Gastroesophageal sphincter (tissue), 4 donors: ENCODE measurements around the gene PNMA8B. TPM values are rescaled to one million over a fixed set of nuclear protein-coding genes. Genes with fewer than 3 reads are reported as not detected.
"Not testable (repeated sequence)": the region's sequence is repeated elsewhere in the genome, so short reads cannot be mapped to it uniquely, and the experiment has no call there.

Experiments
- ATAC-seq: fragments of 150-250 bp; one replicate; pipeline ENCODE4 v1.9.1; 2016; ENCODE audit warnings: mild to moderate bottlenecking, moderate library complexity
- H3K27ac ChIP-seq, 4 donors: fragments of 200-600 bp; sonication (generic) in 3 of 4; 1 replicate in 3 of 4; 2 replicates in 1 of 4; pipeline ENCODE4 v1.5.1; 2016 to 2019
- H3K27me3 ChIP-seq: fragments of 200-600 bp; sonication (generic); one replicate; pipeline ENCODE4 v1.5.1; 2019
- H3K36me3 ChIP-seq, 2 donors: fragments of 200-600 bp; sonication (generic); one replicate each; pipeline ENCODE4 v1.5.1; 2019; ENCODE audit warnings: control low read depth in 1 of 2
- H3K4me1 ChIP-seq, 3 donors: fragments of 200-600 bp; sonication (generic); 1 replicate in 2 of 3; 2 replicates in 1 of 3; pipeline ENCODE4 v1.5.1; 2016 to 2019; ENCODE audit warnings: control low read depth in 2 of 3
- H3K4me3 ChIP-seq, 2 donors: fragments of 200-600 bp; sonication (generic); one replicate each; pipeline ENCODE4 v1.5.1; 2019; ENCODE audit warnings: mild to moderate bottlenecking in 1 of 2, moderate library complexity in 1 of 2
- H3K9me3 ChIP-seq, 3 donors: fragments of 200-600 bp; sonication (generic); one replicate each; pipeline ENCODE4 v1.5.1; 2017 to 2019; ENCODE audit warnings: control low read depth in 2 of 3
- EP300 ChIP-seq: sonication (generic); formaldehyde crosslinking; IDR thresholded peaks from one replicate; pipeline ENCODE4 v1.6.1; 2017; ENCODE audit warnings: antibody characterized with exemption, mild to moderate bottlenecking
- POLR2A ChIP-seq, 2 donors: fragments of 450-650 bp; IDR thresholded peaks; one replicate each; pipeline ENCODE4 v1.6.1; 2017; ENCODE audit warnings: antibody characterized with exemption in 2 of 2, mild to moderate bottlenecking in 2 of 2, moderate library complexity in 1 of 2
- POLR2AphosphoS5 ChIP-seq: sonication (generic); formaldehyde crosslinking; IDR thresholded peaks from one replicate; pipeline ENCODE4 v1.6.1; 2017; ENCODE audit warnings: antibody characterized with exemption
- WGBS, 2 donors: methylation state at CpG; one replicate each; pipeline ENCODE4 v1.1.5; 2018; ENCODE audit warnings: low coverage in 1 of 2; 5-methylcytosine and 5-hydroxymethylcytosine counted together
- total RNA-seq, 4 donors: library from RNA; depleted of rRNA; stranded (reverse); fragments of >200 nt; gene quantifications; one replicate each; pipeline ENCODE4 v1.1.0, GENCODE V29; 2016
- TF ChIP-seq, protein P1 (sequence below), 4 experiments: fragments of 200-600 bp in 2 of 4; fragments of 450-650 bp in 2 of 4; sonication (generic) in 1 of 4; IDR thresholded peaks; one replicate each; pipeline ENCODE4 v1.5.1; 2017 to 2019; ENCODE audit warnings: antibody characterized with exemption in 4 of 4, mild to moderate bottlenecking in 2 of 4, moderate library complexity in 2 of 4

The PNMA8B gene
- total RNA-seq, 4 donors from 2014 or later: 1.2 to 3.4 (median 1.6) TPM

DNA sequence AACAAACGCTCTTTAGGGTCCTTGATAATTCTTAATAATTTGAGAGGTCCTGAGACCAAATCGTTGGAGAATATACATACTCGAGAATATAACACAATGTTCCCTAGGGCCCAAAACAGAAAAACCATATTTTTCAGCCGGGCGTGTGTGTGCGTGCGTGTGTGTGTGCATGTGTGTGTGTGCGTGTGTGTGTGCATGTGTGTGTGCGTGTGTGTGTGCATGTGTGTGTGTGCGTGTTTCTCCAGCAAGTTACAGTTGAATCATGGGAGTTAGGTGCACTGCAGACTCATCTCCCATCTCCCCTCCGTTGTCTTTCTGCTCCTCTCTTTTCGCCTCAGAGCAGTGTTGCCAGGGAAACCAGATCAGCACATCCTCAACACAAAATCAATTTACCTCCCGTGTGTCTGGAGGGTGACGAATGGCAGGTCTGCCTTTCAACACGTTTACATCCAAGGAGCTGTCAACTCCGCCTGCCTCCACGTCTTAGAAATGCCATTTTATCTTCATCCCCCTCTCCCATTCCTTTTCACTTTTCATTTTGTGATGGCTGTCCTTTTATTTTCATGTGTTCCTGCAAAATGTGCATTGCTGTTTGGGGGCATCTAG lies 8.3 kb upstream of the PNMA8B start:
- TF ChIP-seq, protein P1, sequence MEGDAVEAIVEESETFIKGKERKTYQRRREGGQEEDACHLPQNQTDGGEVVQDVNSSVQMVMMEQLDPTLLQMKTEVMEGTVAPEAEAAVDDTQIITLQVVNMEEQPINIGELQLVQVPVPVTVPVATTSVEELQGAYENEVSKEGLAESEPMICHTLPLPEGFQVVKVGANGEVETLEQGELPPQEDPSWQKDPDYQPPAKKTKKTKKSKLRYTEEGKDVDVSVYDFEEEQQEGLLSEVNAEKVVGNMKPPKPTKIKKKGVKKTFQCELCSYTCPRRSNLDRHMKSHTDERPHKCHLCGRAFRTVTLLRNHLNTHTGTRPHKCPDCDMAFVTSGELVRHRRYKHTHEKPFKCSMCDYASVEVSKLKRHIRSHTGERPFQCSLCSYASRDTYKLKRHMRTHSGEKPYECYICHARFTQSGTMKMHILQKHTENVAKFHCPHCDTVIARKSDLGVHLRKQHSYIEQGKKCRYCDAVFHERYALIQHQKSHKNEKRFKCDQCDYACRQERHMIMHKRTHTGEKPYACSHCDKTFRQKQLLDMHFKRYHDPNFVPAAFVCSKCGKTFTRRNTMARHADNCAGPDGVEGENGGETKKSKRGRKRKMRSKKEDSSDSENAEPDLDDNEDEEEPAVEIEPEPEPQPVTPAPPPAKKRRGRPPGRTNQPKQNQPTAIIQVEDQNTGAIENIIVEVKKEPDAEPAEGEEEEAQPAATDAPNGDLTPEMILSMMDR (IDR thresholded peaks at IDR 0.05): no peak
- TF ChIP-seq POLR2AphosphoS5 (no peak), EP300 (no peak), POLR2A (IDR thresholded peaks at IDR 0.05) (no peak)
- Histone ChIP-seq H3K4me1 (no peaks in the 10 kb centered on the region), H3K27me3 (no peaks in the 10 kb centered on the region), H3K9me3 (peaks cover 0 to 5% (median 0%) of the 10 kb centered on the region in 3 donors), H3K36me3 (no peaks in the 10 kb centered on the region), H3K4me3 (no peak overlapping the region), H3K27ac (no peak overlapping the region)
- WGBS, 2 donors: 65% methylated on average over 8 to 17 of the region's 17 CpGs
- ATAC-seq: no peak

DNA sequence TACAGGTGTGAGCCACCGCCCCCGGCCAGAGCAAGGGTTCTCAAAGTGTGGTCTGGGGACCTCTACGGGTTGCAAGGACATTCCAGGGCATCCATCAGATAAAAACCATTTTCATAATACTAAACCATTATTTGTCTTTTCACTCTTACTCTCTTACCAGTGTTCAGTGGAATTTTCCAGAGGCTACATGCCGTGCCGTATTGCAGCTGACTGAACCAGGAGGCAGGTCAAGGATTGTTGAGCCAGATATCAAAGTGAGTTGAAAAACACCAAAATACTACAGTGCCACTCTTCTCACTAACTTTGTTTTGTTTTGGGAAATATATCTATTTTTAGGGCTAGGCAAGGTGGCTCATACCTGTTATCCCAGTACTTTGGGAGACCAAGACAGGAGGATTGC lies 7.2 kb upstream of the PNMA8B start:
- 92 to 100% methylated on average over 2 to 4 of the region's 5 CpGs for WGBS, 2 donors
- H3K27me3 ChIP-seq: no peaks in the 10 kb centered on the region
- TF ChIP-seq POLR2AphosphoS5: no peak
- no peak for TF ChIP-seq EP300
- no peak for TF ChIP-seq POLR2A (IDR thresholded peaks at IDR 0.05)
- TF ChIP-seq, protein P1 (IDR thresholded peaks at IDR 0.05): no peak

DNA sequence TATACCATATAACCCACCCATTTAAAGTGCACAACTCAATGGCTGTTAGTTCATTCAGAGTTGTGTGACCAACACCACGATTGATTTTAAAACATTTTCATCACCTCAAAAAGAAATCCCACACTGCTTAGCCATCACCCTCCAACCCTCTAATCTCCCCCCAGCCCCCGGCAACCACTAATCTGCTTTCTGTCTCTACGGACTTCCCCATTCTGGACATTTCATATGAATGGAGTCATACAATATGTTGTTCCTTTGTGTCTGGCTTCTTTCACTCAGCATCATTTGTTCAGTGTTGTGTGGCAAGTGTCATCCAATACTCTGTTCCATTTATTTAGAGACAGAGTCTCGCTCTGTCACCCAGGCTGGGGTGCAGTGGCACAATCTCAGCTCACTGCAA lies 4.0 kb upstream of the PNMA8B start:
- Histone ChIP-seq H3K27me3 (peaks cover 11% of the 10 kb centered on the region), H3K36me3 (no peaks in the 10 kb centered on the region), H3K27ac (no peak overlapping the region), H3K4me1 (peaks cover 0 to 13% (median 4%) of the 10 kb centered on the region in 3 donors), H3K4me3 (no peak overlapping the region), H3K9me3 (peaks cover 0 to 2% (median 0%) of the 10 kb centered on the region in 3 donors)
- no peak for ATAC-seq
- no peak for TF ChIP-seq EP300
- TF ChIP-seq POLR2AphosphoS5: no peak
- TF ChIP-seq, protein P1 (IDR thresholded peaks at IDR 0.05): no peak
- no peak for TF ChIP-seq POLR2A (IDR thresholded peaks at IDR 0.05)
- WGBS, 2 donors: 55 to 73% methylated on average over 2 to 4 of the region's 4 CpGs

More for the DNA sequence above, 7.2 kb upstream of the PNMA8B start:
- Histone ChIP-seq H3K36me3 (no peaks in the 10 kb centered on the region), H3K27ac (no peak overlapping the region), H3K4me1 (no peaks in the 10 kb centered on the region), H3K4me3 (no peak overlapping the region), H3K9me3 (peaks cover 0 to 5% (median 0%) of the 10 kb centered on the region in 3 donors)
- no peak for ATAC-seq

DNA sequence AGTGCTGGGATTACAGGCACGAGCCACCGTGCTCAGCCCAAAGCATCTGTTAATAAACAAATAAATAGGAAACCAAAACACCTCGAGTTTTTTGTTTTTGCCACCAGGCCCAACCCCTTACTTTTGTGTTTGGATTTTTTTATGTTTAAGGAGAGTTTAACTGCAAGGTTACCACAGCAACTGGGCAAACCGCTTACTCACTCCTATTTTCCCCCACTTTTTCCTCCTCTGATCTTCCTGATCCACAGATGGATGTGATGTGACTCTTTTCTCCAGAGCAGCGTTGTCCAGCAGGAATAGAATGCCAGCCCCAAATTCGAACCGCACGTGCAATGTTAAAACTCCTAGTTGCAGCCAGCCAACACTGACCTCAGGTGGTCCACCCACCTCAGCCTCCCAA lies 2.1 kb upstream of the PNMA8B start:
- Histone ChIP-seq H3K27me3 (peaks cover 30% of the 10 kb centered on the region), H3K27ac (no peak overlapping the region), H3K9me3 (no peaks in the 10 kb centered on the region), H3K36me3 (no peaks in the 10 kb centered on the region), H3K4me1 (peaks cover 0 to 31% (median 4%) of the 10 kb centered on the region in 3 donors), H3K4me3 (no peak overlapping the region)
- TF ChIP-seq POLR2A (IDR thresholded peaks at IDR 0.05) (no peak), POLR2AphosphoS5 (no peak), EP300 (no peak)
- TF ChIP-seq, protein P1 (IDR thresholded peaks at IDR 0.05): no peak
- no peak for ATAC-seq
- 78 to 81% methylated on average over 3 to 7 of the region's 8 CpGs for WGBS, 2 donors

DNA sequence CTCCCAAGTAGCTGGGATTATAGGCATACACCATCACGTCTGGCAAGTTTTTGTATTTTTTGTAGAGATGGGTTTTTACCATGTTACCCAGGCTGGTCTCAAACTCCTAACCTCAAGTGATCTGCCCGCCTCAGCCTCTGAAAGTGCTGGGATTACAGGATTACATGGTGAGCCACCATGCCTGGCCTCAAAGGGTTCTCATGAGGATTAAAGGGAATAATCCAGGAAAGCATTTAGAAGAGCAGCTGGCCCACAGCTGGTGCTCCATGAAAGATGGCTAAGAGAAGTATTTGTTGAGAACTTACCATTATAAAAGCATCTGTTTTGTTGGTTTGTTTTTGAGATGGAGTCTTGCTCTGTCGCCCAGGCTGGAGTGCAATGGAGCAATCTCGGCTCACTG lies 1.2 kb upstream of the PNMA8B start:
- H3K4me3 ChIP-seq, H3K27ac ChIP-seq, ATAC-seq, H3K9me3 ChIP-seq, H3K36me3 ChIP-seq: not testable (repeated sequence)
- H3K27me3 ChIP-seq: peaks cover 39% of the 10 kb centered on the region
- WGBS, 2 donors: 57 to 93% methylated on average over 2 to 3 of the region's 4 CpGs
- H3K4me1 ChIP-seq: peaks cover 0 to 39% (median 4%) of the 10 kb centered on the region in 3 donors
